Fibroblast of lung (primary cell): Measurements from ENCODE around the gene MOBP. TPM values are rescaled to one million over a fixed set of nuclear protein-coding genes. Genes with fewer than 3 reads are reported as not detected.

Experiments used
- DNase-seq, 2 donors: peaks; one replicate each; pipeline versions ENCODE4 v3.0.0 to v3.0.0-alpha.2; 2010; ENCODE audit warnings: low read depth in 2 of 2
- H2AFZ ChIP-seq: 2 replicates; pipeline ENCODE4 v1.5.1; 2012; ENCODE audit warnings: low read length, control low read depth, inconsistent platforms
- H3K27ac ChIP-seq: 2 replicates; pipeline ENCODE4 v1.5.1; 2011; ENCODE audit warnings: low read length, control low read depth; ENCODE audit not compliant: insufficient read depth
- H3K27me3 ChIP-seq: 2 replicates; pipeline ENCODE4 v1.5.1; 2011; ENCODE audit warnings: mild to moderate bottlenecking, low read length; ENCODE audit not compliant: control insufficient read depth, insufficient read depth
- H3K36me3 ChIP-seq: 2 replicates; pipeline ENCODE4 v1.5.1; 2011; ENCODE audit warnings: low read length; ENCODE audit not compliant: control insufficient read depth, insufficient read depth
- H3K4me1 ChIP-seq: 2 replicates; pipeline ENCODE4 v1.5.1; 2011; ENCODE audit warnings: low read length; ENCODE audit not compliant: control insufficient read depth, insufficient read depth; ENCODE audit errors: extremely low read depth
- H3K4me2 ChIP-seq: 2 replicates; pipeline ENCODE4 v1.5.1; 2011; ENCODE audit warnings: low read length, control low read depth; ENCODE audit not compliant: insufficient read depth; ENCODE audit errors: extremely low read depth
- H3K4me3 ChIP-seq, 4 experiments: fragments of 200-600 bp in 1 of 4; sonication (generic) in 1 of 4; replicated peaks in 1 of 4; 2 replicates each; pipeline ENCODE4 v1.5.1; 2011 to 2016; ENCODE audit warnings: low read length in 4 of 4, low read depth in 3 of 4, mild to moderate bottlenecking in 3 of 4, control low read depth in 2 of 4, inconsistent platforms in 1 of 4, mixed read lengths in 1 of 4; ENCODE audit not compliant: insufficient read depth in 1 of 4; ENCODE audit errors: control extremely low read depth in 1 of 4
- H3K79me2 ChIP-seq: 2 replicates; pipeline ENCODE4 v1.5.1; 2012; ENCODE audit warnings: mild to moderate bottlenecking, low read length, inconsistent platforms; ENCODE audit not compliant: control insufficient read depth, insufficient read depth
- H3K9ac ChIP-seq: 2 replicates; pipeline ENCODE4 v1.5.1; 2011; ENCODE audit warnings: mild to moderate bottlenecking, low read length, control low read depth; ENCODE audit not compliant: insufficient read depth
- H3K9me3 ChIP-seq: 2 replicates; pipeline ENCODE4 v1.5.1; 2012; ENCODE audit warnings: low read depth, low read length; ENCODE audit not compliant: control insufficient read depth, insufficient read depth
- H4K20me1 ChIP-seq: 2 replicates; pipeline ENCODE4 v1.5.1; 2011; ENCODE audit warnings: low read length; ENCODE audit not compliant: control insufficient read depth, insufficient read depth; ENCODE audit errors: extremely low read depth
- CTCF ChIP-seq, 2 donors: IDR thresholded peaks in 1 of 2; conservative IDR thresholded peaks in 1 of 2; 1 replicate in 1 of 2; 2 replicates in 1 of 2; pipeline ENCODE4 v1.5.1; 2011 to 2012; ENCODE audit warnings: low read length in 2 of 2, control low read depth in 1 of 2, inconsistent platforms in 1 of 2, low read depth in 1 of 2, mild to moderate bottlenecking in 1 of 2
- EZH2 ChIP-seq: IDR thresholded peaks from 2 replicates; pipeline ENCODE4 v1.5.1; 2012; ENCODE audit warnings: low read length, control low read depth, mild to moderate bottlenecking; ENCODE audit errors: missing control alignments
- polyA plus RNA-seq, 2 donors: library from polyadenylated mRNA; depleted of rRNA in 1 of 2; stranded (reverse) in 1 of 2; unstranded in 1 of 2; fragments of >200 nt; gene quantifications; 2 replicates each; pipeline ENCODE4 v1.2.1, GENCODE V29; 2011 to 2012; ENCODE audit warnings: missing spikeins in 1 of 2
- total RNA-seq: library from RNA; depleted of rRNA; stranded (reverse); fragments of >200 nt; gene quantifications from 2 replicates; pipeline ENCODE4 v1.2.1, GENCODE V29; 2014

Gene MOBP
- total and polyA plus RNA-seq, 2 donors (not counting 1 experiment from before 2014, with no cell fraction given): not detected

GRCh38 chr3:39532777-39533176, 65.3 kb downstream of the MOBP start:
- H4K20me1 ChIP-seq: no peaks in the 10 kb centered on the region
- no peak for DNase-seq
- no peaks in the 10 kb centered on the region for H3K36me3 ChIP-seq
- H3K27me3 ChIP-seq: no peaks in the 10 kb centered on the region
- no peak for TF ChIP-seq EZH2
- no peak for TF ChIP-seq CTCF (conservative IDR thresholded peaks at IDR 0.05 in 1 of 2, IDR thresholded peaks at IDR 0.05 in 1 of 2; ENCODE audit: low read depth in 1 of 2, low read length in 2 of 2)
- H3K4me1 ChIP-seq: no peaks in the 10 kb centered on the region
- no peak overlapping the region for H2AFZ ChIP-seq
- H3K27ac ChIP-seq: no peak overlapping the region
- H3K9ac ChIP-seq: no peak overlapping the region
- no peaks in the 10 kb centered on the region for H3K9me3 ChIP-seq
- no peaks in the 10 kb centered on the region for H3K79me2 ChIP-seq
- no peak overlapping the region for H3K4me3 ChIP-seq
- H3K4me2 ChIP-seq: no peak overlapping the region

GRCh38 chr3:39533226-39533625, 65.7 kb downstream of the MOBP start:
- H3K27ac ChIP-seq: no peak overlapping the region
- H3K4me3 ChIP-seq: no peak overlapping the region
- no peaks in the 10 kb centered on the region for H4K20me1 ChIP-seq
- H3K27me3 ChIP-seq: no peaks in the 10 kb centered on the region
- no peaks in the 10 kb centered on the region for H3K36me3 ChIP-seq
- no peak overlapping the region for H3K9ac ChIP-seq
- no peaks in the 10 kb centered on the region for H3K9me3 ChIP-seq
- no peak for DNase-seq
- TF ChIP-seq EZH2 (no peak), CTCF (conservative IDR thresholded peaks at IDR 0.05 in 1 of 2, IDR thresholded peaks at IDR 0.05 in 1 of 2; ENCODE audit: low read depth in 1 of 2, low read length in 2 of 2) (no peak)
- H3K79me2 ChIP-seq: no peaks in the 10 kb centered on the region
- no peaks in the 10 kb centered on the region for H3K4me1 ChIP-seq
- no peak overlapping the region for H2AFZ ChIP-seq
- no peak overlapping the region for H3K4me2 ChIP-seq

- Histone ChIP-seq H3K27ac (no peak overlapping the region), H3K9me3 (no peaks in the 10 kb centered on the region), H3K4me2 (no peak overlapping the region), H3K27me3 (no peaks in the 10 kb centered on the region), H2AFZ (no peak overlapping the region), H3K4me3 (no peak overlapping the region), H3K9ac (no peak overlapping the region), H3K4me1 (no peaks in the 10 kb centered on the region), H4K20me1 (no peaks in the 10 kb centered on the region), H3K79me2 (no peaks in the 10 kb centered on the region), H3K36me3 (no peaks in the 10 kb centered on the region)
- TF ChIP-seq CTCF (conservative IDR thresholded peaks at IDR 0.05 in 1 of 2, IDR thresholded peaks at IDR 0.05 in 1 of 2; ENCODE audit: low read depth in 1 of 2, low read length in 2 of 2): no peak
- TF ChIP-seq EZH2: no peak
- DNase-seq: no peak
These were observed 72.9 kb downstream of the MOBP start for GRCh38 chr3:39540162-39540921.
